Left ventricle myocardium inferior (tissue), 1 donor: ENCODE results near the gene SHISA6. TPM values are rescaled to one million over a fixed set of nuclear protein-coding genes. Genes with fewer than 3 reads are reported as not detected.

Source experiments
- DNase-seq: peaks from one replicate; pipeline ENCODE4 v3.0.0-alpha.2; 2020
- H3K27ac ChIP-seq: fragments of 200-600 bp; replicated peaks from 2 replicates; pipeline ENCODE4 v1.8.0; 2021
- H3K27me3 ChIP-seq: fragments of 200-600 bp; 2 replicates; pipeline ENCODE4 v1.8.0; 2021; ENCODE audit warnings: low read depth
- H3K36me3 ChIP-seq: fragments of 200-600 bp; 2 replicates; pipeline ENCODE4 v1.8.0; 2021
- H3K4me1 ChIP-seq: fragments of 200-600 bp; 2 replicates; pipeline ENCODE4 v1.8.0; 2021
- H3K4me3 ChIP-seq: fragments of 200-600 bp; 2 replicates; pipeline ENCODE4 v1.8.0; 2021; ENCODE audit warnings: mild to moderate bottlenecking, moderate library complexity
- H3K9me3 ChIP-seq: fragments of 200-600 bp; replicated peaks from 2 replicates; pipeline ENCODE4 v1.8.0; 2021
- intact Hi-C: fragments of 100-400 bp; cut with micrococcal nuclease; formaldehyde crosslinking; loops from one replicate; pipeline ENCODE4 v1.11.0; 2022
- total RNA-seq: library from RNA; stranded (reverse); fragmentation: NEBNext Ultra II Directional; extraction: Animal tissue kit (Norgen Biotek cat#: 25700); gene quantifications from one replicate; pipeline ENCODE4 v1.2.1, GENCODE V29; 2021
- TF ChIP-seq, protein P1 (sequence below): fragments of 200-600 bp; IDR thresholded peaks from 2 replicates; pipeline ENCODE4 v1.8.0; 2021; ENCODE audit warnings: antibody characterized with exemption, mild to moderate bottlenecking, borderline replicate concordance
- donor health status: DM: no; HTN: yes; CAD: no; lungs with severe emphysema.

The SHISA6 gene
- total RNA-seq, 1 donor from 2014 or later, result 0.66 TPM

DNA sequence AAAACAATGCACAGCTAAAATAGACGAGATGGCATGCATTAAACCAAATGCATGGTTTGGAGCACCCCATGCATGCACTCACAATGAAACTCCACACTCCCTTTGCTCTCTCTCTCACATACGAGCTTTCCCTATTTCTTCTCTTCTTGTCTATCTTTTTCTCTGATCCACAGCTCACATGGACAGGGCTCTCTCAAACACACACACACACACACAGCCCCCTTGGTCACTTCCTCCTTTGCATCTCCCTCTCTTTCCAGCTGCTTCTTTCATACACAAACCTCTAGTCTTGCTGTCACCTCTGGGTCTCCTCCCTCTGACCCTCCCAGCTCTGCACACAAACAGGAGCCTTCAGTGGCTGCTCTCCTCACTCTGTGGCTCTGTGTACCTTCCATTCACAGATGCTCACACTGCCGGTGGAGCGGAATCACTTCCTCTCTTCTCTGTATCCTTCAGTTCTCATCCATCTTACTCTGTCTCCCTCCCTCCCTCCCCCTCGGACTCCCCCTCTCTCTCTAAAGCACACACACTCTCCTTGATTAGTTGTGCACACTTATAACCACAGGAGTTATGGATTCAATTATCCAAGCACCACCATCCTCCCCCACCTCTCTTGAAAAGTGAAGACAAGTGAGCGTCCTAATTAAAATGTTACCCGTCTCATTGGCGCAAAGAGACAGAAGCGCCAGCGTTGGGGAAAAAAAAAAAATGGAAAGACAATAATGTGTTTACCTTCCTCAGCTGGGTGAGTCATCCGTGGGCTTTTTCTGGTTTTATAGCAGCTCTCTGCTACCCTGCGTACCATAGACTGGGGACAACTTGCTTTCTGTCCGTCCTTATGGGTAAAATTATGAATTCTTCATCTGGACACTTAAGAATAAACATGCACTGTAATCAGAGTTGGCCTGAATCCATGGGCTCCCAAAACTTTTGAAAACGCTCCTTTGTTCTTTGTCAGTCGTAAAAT, 90.8 kb downstream of the SHISA6 start:
- no peak for DNase-seq
- no peak overlapping the region for H3K27ac ChIP-seq
- no peaks in the 10 kb centered on the region for H3K9me3 ChIP-seq
- no peaks in the 10 kb centered on the region for H3K4me1 ChIP-seq
- intact Hi-C loops, result no loop called here
- H3K36me3 ChIP-seq, result no peaks in the 10 kb centered on the region
- H3K4me3 ChIP-seq, result no peak overlapping the region
- H3K27me3 ChIP-seq, result peaks cover 34% of the 10 kb centered on the region
- TF ChIP-seq, protein P1, sequence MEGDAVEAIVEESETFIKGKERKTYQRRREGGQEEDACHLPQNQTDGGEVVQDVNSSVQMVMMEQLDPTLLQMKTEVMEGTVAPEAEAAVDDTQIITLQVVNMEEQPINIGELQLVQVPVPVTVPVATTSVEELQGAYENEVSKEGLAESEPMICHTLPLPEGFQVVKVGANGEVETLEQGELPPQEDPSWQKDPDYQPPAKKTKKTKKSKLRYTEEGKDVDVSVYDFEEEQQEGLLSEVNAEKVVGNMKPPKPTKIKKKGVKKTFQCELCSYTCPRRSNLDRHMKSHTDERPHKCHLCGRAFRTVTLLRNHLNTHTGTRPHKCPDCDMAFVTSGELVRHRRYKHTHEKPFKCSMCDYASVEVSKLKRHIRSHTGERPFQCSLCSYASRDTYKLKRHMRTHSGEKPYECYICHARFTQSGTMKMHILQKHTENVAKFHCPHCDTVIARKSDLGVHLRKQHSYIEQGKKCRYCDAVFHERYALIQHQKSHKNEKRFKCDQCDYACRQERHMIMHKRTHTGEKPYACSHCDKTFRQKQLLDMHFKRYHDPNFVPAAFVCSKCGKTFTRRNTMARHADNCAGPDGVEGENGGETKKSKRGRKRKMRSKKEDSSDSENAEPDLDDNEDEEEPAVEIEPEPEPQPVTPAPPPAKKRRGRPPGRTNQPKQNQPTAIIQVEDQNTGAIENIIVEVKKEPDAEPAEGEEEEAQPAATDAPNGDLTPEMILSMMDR, result no peak

GRCh38 chr17:11332706-11333105, 91.7 kb downstream of the SHISA6 start:
- intact Hi-C loops, result no loop called here

DNA sequence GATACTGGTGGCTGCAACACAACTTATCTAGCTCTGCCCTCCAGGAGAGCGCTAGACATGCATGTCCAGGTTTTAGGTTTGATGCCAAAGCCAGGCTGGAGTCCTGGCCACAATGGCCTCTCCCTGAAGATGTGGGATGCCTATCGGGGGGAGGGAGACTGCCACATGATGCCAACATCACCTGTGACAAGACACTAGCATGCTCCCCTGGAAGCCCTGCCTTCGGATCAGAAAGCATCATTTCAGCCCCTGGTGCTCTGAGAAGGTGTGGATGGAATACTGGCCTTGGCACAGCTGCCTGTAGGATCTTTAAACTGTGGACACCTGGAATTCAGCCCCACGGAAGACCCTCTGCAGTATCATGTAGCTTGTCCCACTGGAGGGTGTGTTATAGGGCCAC, 93.5 kb downstream of the SHISA6 start:
- TF ChIP-seq, protein P1, result no peak
- intact Hi-C loops, result no loop called here
- no peak for DNase-seq
- Histone ChIP-seq H3K4me3 (no peak overlapping the region), H3K27me3 (peaks cover 28% of the 10 kb centered on the region), H3K36me3 (no peaks in the 10 kb centered on the region), H3K9me3 (no peaks in the 10 kb centered on the region), H3K4me1 (no peaks in the 10 kb centered on the region), H3K27ac (no peak overlapping the region)

More at GRCh38 chr17:11332706-11333105, 91.7 kb downstream of the SHISA6 start:
- no peak for DNase-seq
- TF ChIP-seq, protein P1, result no peak
- Histone ChIP-seq H3K4me1 (no peaks in the 10 kb centered on the region), H3K36me3 (no peaks in the 10 kb centered on the region), H3K4me3 (no peak overlapping the region), H3K27ac (no peak overlapping the region), H3K27me3 (peaks cover 35% of the 10 kb centered on the region), H3K9me3 (no peaks in the 10 kb centered on the region)

- Histone ChIP-seq H3K4me1 (no peaks in the 10 kb centered on the region), H3K9me3 (no peaks in the 10 kb centered on the region), H3K27ac (no peak overlapping the region), H3K4me3 (no peak overlapping the region), H3K27me3 (peaks cover 22% of the 10 kb centered on the region), H3K36me3 (no peaks in the 10 kb centered on the region)
- DNase-seq, result no peak
- intact Hi-C loops, result no loop called here
- TF ChIP-seq, protein P1, result no peak
Observed at GRCh38 chr17:11336290-11336689, 95.3 kb downstream of the SHISA6 start.

DNA sequence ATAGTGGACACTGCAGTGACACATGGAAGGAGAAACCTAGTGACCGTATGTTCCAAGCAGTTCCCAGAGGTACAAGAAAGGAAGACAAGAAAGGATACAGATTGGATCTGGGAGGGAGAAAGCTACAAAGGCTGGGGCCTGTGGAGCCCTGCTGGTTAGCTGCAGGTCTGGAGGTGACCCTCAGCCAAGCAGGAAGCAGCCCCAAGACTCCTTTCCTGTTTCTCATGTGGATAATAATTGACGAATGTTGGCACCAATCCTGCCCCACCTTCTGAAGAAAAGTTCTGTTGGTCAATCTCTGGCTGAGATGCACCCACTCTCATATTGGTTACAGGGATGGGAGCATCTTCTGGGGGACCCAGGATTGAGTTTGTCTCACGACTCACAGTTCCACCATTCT, 99.8 kb downstream of the SHISA6 start:
- no peaks in the 10 kb centered on the region for H3K4me1 ChIP-seq
- no peak overlapping the region for H3K27ac ChIP-seq
- no peak overlapping the region for H3K4me3 ChIP-seq
- H3K36me3 ChIP-seq, result no peaks in the 10 kb centered on the region
- DNase-seq, result no peak
- TF ChIP-seq, protein P1, result no peak
- H3K27me3 ChIP-seq, result peaks cover 11% of the 10 kb centered on the region
- intact Hi-C loops, result no loop called here
- no peaks in the 10 kb centered on the region for H3K9me3 ChIP-seq
